ENCODE results near the gene MYG1.

GRCh38 chr12:53289891-53290290 lies 9.6 kb upstream of the MYG1 start:
- no peak for TF ChIP-seq ISL1 (CRISPR knock-in tag; IDR thresholded peaks at IDR 0.05)
- no peak for TF ChIP-seq CSRNP3 (CRISPR knock-in tag; IDR thresholded peaks at IDR 0.05)
- no peak for TF ChIP-seq PPARA (CRISPR knock-in tag; IDR thresholded peaks at IDR 0.05; ENCODE audit: borderline replicate concordance)
- no peak for TF ChIP-seq ZC3H10 (CRISPR knock-in tag; IDR thresholded peaks at IDR 0.05)
- no peak for TF ChIP-seq TCF4 (CRISPR knock-in tag; IDR thresholded peaks at IDR 0.05; ENCODE audit: borderline replicate concordance)
- TF ChIP-seq PATZ1 (CRISPR knock-in tag; IDR thresholded peaks at IDR 0.05; ENCODE audit: borderline replicate concordance) = no peak
- no peak for TF ChIP-seq ZFP3 (CRISPR knock-in tag; IDR thresholded peaks at IDR 0.05)
- TF ChIP-seq ZNF8 (CRISPR knock-in tag; IDR thresholded peaks at IDR 0.05) = no peak
- TF ChIP-seq GLIS3 (CRISPR knock-in tag; IDR thresholded peaks at IDR 0.05) = no peak
- TF ChIP-seq OSR1 (CRISPR knock-in tag; IDR thresholded peaks at IDR 0.05) = no peak
- TF ChIP-seq RARB (CRISPR knock-in tag; IDR thresholded peaks at IDR 0.05) = no peak
- TF ChIP-seq TOX (CRISPR knock-in tag; IDR thresholded peaks at IDR 0.05; ENCODE audit: borderline replicate concordance) = no peak
- TF ChIP-seq ARNTL (CRISPR knock-in tag; IDR thresholded peaks at IDR 0.05; ENCODE audit: borderline replicate concordance, low read depth) = no peak

All from SK-N-SH treated with all-trans-retinoic acid at 6 μM for 48 hours (cell line).